Nephron (organoid): ENCODE results near the gene PFDN2.

Experiments
- H3K27ac Mint-ChIP-seq, 3 experiments: 2 replicates each; pipeline ENCODE4 v1.8.0; 2020; ENCODE audit warnings: mixed read lengths in 3 of 3, mild to moderate bottlenecking in 2 of 3, moderate library complexity in 1 of 3
- H3K27me3 Mint-ChIP-seq: 2 replicates; pipeline ENCODE4 v1.8.0; 2021; ENCODE audit warnings: low read depth, mild to moderate bottlenecking, moderate library complexity, mixed read lengths
- H3K36me3 Mint-ChIP-seq: 2 replicates; pipeline ENCODE4 v1.8.0; 2020; ENCODE audit warnings: low read depth, mixed read lengths
- H3K4me1 Mint-ChIP-seq: 2 replicates; pipeline ENCODE4 v1.8.0; 2020; ENCODE audit warnings: mixed read lengths
- H3K4me3 Mint-ChIP-seq, 3 experiments: 2 replicates each; pipeline ENCODE4 v1.8.0; 2020; ENCODE audit warnings: mild to moderate bottlenecking in 3 of 3, mixed read lengths in 3 of 3, moderate library complexity in 2 of 3
- H3K9me3 Mint-ChIP-seq: 2 replicates; pipeline ENCODE4 v1.8.0; 2020; ENCODE audit warnings: mixed read lengths
- CTCF ChIP-seq, 3 experiments: fragments of 200-600 bp; sonication (generic); IDR thresholded peaks; one replicate each; pipeline ENCODE4 v1.5.0; 2021; ENCODE audit warnings: antibody characterized with exemption in 3 of 3; ENCODE audit not compliant: unreplicated experiment in 3 of 3

Gene PFDN2

GRCh38 chr1:161114556-161114955 is 3.3 kb downstream of the PFDN2 start:
- Mint-ChIP-seq H3K27me3 (no peaks in the 10 kb centered on the region), H3K36me3 (peaks cover 4% of the 10 kb centered on the region), H3K9me3 (no peaks in the 10 kb centered on the region), H3K4me1 (peaks cover 35% of the 10 kb centered on the region), H3K4me3 (no peak overlapping the region), H3K27ac (no peak overlapping the region)
- TF ChIP-seq CTCF (IDR thresholded peaks at IDR 0.05; ENCODE audit: unreplicated experiment in 3 of 3) = no peak

- H3K4me3 Mint-ChIP-seq = no peak overlapping the region
- peaks cover 29% of the 10 kb centered on the region for H3K4me1 Mint-ChIP-seq
- TF ChIP-seq CTCF (IDR thresholded peaks at IDR 0.05; ENCODE audit: unreplicated experiment in 3 of 3) = no peak
- H3K27me3 Mint-ChIP-seq = no peaks in the 10 kb centered on the region
- H3K36me3 Mint-ChIP-seq = peaks cover 5% of the 10 kb centered on the region
- no peaks in the 10 kb centered on the region for H3K9me3 Mint-ChIP-seq
- no peak overlapping the region for H3K27ac Mint-ChIP-seq
These were observed 3.9 kb downstream of the PFDN2 start for GRCh38 chr1:161113915-161114314.

- Mint-ChIP-seq H3K4me1 (peaks cover 8% of the 10 kb centered on the region), H3K27me3 (no peaks in the 10 kb centered on the region), H3K9me3 (no peaks in the 10 kb centered on the region), H3K4me3 (no peak overlapping the region), H3K27ac (no peak overlapping the region), H3K36me3 (peaks cover 9% of the 10 kb centered on the region)
- no peak for TF ChIP-seq CTCF (IDR thresholded peaks at IDR 0.05; ENCODE audit: unreplicated experiment in 3 of 3)
These were observed 6.3 kb downstream of the PFDN2 start for GRCh38 chr1:161111527-161111926.

- H3K4me3 Mint-ChIP-seq = no peak overlapping the region
- H3K27ac Mint-ChIP-seq = no peak overlapping the region
- no peaks in the 10 kb centered on the region for H3K27me3 Mint-ChIP-seq
- H3K4me1 Mint-ChIP-seq = peaks cover 5% of the 10 kb centered on the region
- TF ChIP-seq CTCF (IDR thresholded peaks at IDR 0.05; ENCODE audit: unreplicated experiment in 3 of 3) = no peak
- H3K36me3 Mint-ChIP-seq = peaks cover 13% of the 10 kb centered on the region
- H3K9me3 Mint-ChIP-seq = no peaks in the 10 kb centered on the region
These were observed 6.7 kb downstream of the PFDN2 start for GRCh38 chr1:161111117-161111516.

GRCh38 chr1:161106431-161106830 is 11.4 kb downstream of the PFDN2 start:
- peaks cover 25% of the 10 kb centered on the region for H3K36me3 Mint-ChIP-seq
- no peaks in the 10 kb centered on the region for H3K4me1 Mint-ChIP-seq
- no peak overlapping the region for H3K27ac Mint-ChIP-seq
- TF ChIP-seq CTCF (IDR thresholded peaks at IDR 0.05; ENCODE audit: unreplicated experiment in 3 of 3) = no peak
- H3K27me3 Mint-ChIP-seq = no peaks in the 10 kb centered on the region
- H3K4me3 Mint-ChIP-seq = no peak overlapping the region
- no peaks in the 10 kb centered on the region for H3K9me3 Mint-ChIP-seq

- H3K4me3 Mint-ChIP-seq = peak overlapping the region in 2 of 3 experiments; percentile 61 to 88
- peaks cover 16% of the 10 kb centered on the region for H3K4me1 Mint-ChIP-seq
- no peak for TF ChIP-seq CTCF (IDR thresholded peaks at IDR 0.05; ENCODE audit: unreplicated experiment in 3 of 3)
- peaks cover 23% of the 10 kb centered on the region for H3K36me3 Mint-ChIP-seq
- H3K27me3 Mint-ChIP-seq = peaks cover 7% of the 10 kb centered on the region
- H3K27ac Mint-ChIP-seq = no peak overlapping the region
- H3K9me3 Mint-ChIP-seq = no peaks in the 10 kb centered on the region
These were observed 17.3 kb downstream of the PFDN2 start for GRCh38 chr1:161100556-161100955.
